Cardiac septum (tissue), 1 donor: Measurements from ENCODE around the gene ELAC1. TPM values are rescaled to one million over a fixed set of nuclear protein-coding genes. Genes with fewer than 3 reads are reported as not detected.

ENCODE experiments used
- DNase-seq: peaks from one replicate; pipeline ENCODE4 v3.0.0-alpha.2; 2020; ENCODE audit warnings: low spot score
- intact Hi-C: fragments of 100-400 bp; cut with DNase I; formaldehyde crosslinking; loops from one replicate; pipeline ENCODE4 v1.14.0; 2022
- total RNA-seq: library from RNA; stranded (reverse); fragmentation: NEBNext Ultra II Directional; extraction: Animal tissue kit (Norgen Biotek cat#: 25700); gene quantifications from one replicate; pipeline ENCODE4 v1.2.1, GENCODE V29; 2021
- donor health status: DM: no; HTN: no; CAD: no.

Gene ELAC1
- total RNA-seq, 1 donor from 2014 or later: 4.5 TPM

DNA sequence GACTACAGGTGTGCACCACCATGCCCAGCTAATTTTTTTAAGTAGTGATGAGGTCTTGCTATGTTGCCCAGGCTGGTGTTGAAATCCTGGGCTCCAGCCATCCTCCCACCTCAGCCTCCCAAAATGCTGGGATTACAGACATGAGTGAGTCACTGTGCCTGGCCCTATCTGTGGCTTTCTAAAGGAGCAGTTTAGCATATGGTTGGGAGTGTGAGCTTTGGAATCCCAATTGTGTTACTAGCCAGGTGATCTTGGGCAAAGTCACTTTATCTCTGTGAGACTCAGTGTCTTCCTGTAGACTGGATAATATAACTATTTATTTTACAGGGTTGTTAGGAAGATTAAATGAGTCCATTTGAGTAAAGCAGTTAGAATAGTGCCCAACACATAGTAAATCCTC, 42.4 kb downstream of the ELAC1 start:
- intact Hi-C loops: no loop called here
- DNase-seq: no peak

DNA sequence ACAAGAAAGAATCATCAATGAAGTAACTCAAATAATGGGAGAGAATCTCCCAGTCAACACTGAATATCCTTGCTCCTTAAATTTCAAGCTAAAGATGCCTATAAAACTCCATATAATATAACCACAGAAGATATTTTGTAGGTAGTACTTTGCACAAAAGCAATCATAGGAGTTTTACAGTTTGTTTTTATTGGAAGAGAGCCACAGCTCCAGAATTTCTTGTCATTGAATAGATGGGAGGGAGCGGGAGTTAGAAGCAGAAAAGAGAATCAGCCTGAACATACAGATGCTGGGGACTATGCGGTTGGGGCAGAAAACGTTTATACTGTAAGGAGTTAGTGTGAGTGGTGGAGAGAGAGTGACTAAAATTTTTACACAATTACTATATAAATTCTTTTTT, 43.9 kb downstream of the ELAC1 start:
- no peak for DNase-seq

DNA sequence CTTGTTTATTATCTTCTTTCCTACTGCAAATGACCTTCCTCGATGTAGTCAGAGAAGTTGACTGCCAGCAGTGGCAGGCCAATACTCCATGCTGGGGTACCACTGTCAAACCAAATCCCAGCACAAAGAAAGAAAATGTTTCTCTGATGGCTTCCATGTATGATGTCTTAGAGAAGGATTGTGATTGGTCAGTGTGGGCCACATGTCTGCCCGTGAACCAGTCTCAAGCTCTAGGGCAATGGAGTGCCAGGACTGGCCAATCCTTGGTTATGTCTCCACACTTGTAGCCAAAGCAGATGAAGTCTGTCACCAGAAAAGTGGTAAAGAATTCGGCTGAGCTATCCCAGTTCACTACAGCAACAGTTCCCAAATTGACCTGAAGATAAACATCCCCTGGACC, 44.6 kb downstream of the ELAC1 start:
- intact Hi-C loops: no loop called here

More for the DNA sequence above, 43.9 kb downstream of the ELAC1 start:
- intact Hi-C loops: no loop called here

DNA sequence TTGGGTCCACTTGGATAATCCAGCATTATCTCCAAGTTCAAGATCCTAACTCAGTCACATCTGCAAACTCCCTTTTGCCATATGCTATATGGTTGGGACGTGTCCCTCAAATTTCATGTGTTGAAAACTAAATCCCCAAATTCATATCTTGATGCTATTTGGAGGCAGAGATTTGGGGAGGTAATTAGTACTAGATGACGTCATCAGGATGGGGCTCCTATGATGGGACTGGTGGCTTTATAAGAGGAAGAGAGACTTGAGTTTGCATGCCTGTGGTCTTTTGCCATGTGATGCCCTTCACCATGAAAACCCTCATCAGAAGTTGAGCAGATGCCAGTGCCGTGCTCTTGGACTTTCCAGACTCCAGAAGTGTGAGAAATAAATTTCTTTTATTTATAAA, 45.4 kb downstream of the ELAC1 start:
- intact Hi-C loops: no loop called here
- no peak for DNase-seq

More for the DNA sequence above, 44.6 kb downstream of the ELAC1 start:
- DNase-seq: no peak

DNA sequence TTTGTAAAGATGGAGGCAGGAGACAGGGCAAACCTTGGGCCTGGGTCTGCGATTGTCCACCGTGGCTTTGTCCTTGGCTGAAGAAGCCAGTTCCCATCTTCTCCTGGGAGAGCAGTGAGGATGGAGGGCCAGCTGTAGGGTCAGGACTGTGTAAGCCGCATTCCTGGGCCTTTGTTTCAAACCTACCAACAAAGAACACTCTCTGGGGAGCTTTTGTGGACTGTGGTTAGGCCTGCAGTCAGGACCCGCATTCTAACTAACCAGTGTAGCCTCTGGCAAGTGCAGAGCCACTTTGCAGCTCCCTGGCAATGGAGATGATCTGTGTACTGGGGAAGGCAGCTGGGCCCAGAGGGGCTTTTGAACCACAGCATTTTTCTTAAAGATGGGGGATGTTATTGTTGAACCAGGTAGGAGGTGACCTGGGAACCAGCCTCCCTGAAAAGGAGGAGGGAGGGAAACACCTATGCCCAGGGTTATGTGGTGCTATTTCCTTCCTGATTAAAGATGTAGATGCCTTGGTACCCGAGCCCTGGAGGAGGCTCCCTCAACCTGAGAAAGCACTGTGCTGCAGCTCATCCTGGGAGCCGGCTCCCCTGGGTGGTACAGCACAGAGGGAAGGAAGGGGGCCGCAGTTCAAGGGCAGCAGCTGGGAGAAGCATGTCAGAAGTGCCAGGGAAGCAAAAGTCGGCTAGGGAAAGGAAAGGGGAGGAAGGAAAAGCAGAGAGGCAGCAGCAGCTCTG, 49.5 kb downstream of the ELAC1 start:
- DNase-seq: no peak
- intact Hi-C loops: no loop called here

DNA sequence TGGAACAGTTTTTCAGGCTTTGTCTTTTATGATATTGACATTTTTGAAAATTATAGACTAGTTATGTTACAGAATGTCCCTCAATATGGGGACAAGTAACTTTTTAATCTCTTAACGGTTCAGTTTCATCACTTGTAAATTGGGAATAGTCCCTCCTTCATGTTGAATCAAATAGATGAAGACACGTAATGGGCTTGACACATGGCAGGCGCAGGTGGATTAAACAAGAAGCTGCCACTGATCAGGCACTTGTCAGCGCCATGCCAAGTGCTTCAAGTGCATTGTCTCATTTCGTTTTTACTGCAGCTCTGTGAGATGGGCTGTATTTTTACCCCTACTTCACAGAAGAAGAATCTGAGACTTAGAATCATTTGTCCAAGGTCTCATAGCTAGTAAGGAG, 52.7 kb downstream of the ELAC1 start:
- intact Hi-C loops: no loop called here
- no peak for DNase-seq

DNA sequence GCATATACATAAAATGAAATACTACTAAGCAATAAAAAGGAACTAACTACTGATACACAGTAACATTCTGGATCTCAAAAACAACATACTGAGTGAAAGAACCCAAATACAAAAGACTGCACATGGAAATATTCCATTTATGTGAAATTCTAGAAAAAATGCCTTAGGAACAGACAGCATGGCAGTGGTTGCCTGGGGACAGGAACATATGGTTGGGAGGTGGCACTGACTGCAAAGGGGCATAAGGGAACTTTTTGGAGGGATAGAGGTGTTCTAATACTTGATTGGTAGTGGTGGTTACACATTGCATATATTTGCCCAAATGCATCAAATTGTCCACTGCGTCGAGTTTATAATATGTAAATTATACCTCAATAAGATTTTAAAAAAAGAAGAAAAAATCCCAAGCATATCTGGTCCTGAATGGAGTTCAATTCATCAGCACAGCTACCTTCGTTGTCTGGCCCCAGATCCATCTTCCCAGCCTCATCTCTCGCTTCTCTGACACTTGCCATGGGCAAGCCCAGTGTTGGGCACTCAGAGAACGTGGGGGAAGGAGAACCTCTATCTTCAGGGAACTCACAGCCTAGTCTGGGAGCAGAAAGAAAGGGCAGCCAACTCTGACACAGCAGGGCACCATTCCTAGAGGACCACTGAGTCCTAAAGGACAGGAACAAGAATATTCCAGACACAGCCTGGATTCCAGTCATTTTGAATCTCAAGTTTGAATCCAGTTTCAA, 53.6 kb downstream of the ELAC1 start:
- no peak for DNase-seq
- intact Hi-C loops: no loop called here

DNA sequence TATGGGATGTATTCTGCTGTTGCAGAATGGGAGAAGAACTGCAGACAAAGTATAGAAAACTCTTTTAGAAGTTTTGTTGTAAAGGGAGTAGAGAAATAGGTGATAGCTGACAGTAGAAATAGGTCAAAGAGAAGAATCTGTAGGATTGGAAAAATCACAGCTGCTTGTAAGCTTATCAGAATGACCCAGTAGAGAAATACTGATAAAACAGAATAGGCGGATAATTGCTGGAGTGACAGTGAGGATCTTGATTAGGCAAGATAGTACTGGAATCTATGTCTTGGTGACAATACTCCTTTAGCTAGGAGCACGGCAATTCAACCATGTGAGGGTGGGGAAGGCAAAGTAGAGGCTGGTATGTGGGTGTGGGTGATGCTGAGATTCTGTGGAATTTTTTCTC, 57.7 kb downstream of the ELAC1 start:
- DNase-seq: no peak
- intact Hi-C loops: no loop called here

DNA sequence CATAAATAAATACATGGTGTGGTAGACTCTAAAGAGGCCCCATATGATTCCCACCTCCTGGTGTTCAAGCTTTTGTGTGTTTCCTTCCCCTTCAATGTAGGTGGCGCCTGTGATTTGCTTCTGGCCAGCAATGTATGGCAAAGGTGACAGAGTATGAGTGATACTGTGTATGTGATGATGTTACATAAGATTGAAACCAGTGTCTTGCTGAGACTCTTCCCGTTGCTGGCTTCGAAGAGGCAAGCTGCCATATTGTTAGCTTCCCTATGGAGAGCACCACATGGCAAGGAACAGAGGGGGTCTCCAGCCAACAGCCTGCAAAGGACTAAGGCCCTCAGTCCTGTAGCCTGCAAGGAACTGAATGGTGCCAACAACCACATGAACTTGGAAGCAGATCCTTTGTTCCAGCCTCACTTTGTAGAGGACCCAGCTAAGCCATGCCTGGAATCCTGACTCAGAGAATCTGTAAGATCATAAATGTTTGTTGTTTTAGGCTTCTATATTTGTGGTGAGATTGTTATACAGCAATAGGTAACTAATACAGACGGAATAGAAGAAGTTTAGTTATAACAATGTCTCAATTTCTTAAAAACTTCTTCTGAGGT, 60.5 kb downstream of the ELAC1 start:
- intact Hi-C loops: no loop called here
- no peak for DNase-seq

DNA sequence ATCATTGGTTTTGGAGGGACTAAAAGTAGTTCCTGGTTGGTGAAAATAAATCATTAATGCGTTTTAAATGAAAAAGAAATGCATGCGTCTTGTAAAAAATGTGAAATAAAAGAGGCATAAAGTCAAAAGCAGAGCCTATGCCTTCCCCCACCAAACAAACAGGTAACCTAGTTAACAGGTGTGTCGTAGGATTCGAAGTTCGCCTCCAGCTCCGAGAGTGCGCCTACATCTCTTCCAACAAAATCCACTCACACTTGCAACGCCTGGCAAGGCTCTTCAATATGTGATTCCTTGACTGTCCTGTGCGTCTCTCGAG, 61.5 kb downstream of the ELAC1 start:
- DNase-seq: no peak
- intact Hi-C loops: no loop called here

DNA sequence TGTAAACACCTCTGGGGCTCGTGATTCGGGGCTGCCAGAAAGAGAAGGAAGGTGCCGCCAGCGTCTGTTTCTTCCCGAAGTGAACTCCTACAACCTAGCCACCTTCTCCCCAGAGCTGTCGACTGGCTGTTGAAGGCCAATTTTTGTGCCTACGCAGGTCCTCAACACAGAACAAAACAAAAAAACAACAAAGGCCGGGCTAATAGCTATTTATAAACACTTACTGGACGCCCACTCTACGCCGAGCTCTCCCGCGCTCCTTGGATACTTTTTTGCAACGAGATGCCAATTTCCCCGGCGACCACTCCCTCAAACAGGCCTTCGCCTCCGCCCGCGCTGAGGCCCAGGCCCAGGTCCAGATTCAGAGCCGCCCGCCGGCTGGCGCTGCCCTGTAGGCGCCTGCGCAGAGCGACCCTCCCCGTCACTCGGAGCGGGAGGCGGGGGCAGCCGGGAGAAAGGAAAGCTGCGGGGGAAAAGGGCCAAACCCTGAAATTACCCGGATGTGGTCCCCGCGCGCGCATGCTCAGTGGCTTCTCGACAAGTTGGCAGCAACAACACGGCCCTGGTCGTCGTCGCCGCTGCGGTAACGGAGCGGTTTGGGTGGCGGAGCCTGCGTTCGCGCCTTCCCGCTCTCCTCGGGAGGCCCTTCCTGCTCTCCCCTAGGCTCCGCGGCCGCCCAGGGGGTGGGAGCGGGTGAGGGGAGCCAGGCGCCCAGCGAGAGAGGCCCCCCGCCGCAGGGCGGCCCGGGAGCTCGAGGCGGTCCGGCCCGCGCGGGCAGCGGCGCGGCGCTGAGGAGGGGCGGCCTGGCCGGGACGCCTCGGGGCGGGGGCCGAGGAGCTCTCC, 62.1 kb downstream of the ELAC1 start, which contains the start of gene SMAD4:
TSS of gene SMAD4 (plus strand) at position 520 of the 843 bp plus-strand sequence. CDS start 16,834 bp downstream, outside the sequence.
- intact Hi-C loops: loop anchor here (1.0 to 2.0 kb wide), 3 partner anchors 62 to 167 kb away; partner anchors contain the start of genes ELAC1, ME2 and MEX3C
- DNase-seq: peak; percentile 99

DNA sequence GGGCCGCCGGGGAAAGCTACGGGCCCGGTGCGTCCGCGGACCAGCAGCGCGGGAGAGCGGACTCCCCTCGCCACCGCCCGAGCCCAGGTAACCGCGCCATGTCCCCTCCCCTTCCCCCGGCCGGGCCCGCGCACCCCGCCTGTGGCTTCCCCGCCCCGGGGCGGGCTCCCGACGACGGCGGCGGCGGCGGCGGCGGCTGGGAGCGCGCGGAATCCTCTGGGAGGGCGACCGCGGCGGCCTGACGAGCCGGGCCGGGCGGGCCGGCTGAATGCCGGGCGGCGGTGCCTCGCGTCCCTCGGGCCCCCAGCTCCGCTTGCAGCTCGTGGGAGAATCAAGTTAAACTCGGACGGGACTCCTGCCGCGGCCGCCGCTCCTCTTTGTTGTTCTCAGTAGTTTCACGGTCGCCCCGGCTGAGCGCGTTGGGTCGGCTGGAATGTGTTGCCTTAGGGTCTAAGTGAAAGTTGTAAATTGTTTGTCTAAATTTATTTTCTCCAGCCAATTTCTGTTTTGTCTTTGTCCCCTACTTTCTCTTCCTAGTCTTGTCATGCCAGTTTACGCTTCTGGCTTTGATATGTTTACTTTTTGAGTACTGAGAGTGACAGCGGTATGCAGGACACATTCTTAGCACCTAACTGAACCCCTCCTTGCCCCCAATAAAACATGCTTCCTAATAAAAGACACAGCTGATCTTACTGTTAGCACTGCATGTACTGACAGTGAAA, 62.9 kb downstream of the ELAC1 start:
- intact Hi-C loops: loop anchor here (1.0 to 2.0 kb wide), 3 partner anchors 62 to 166 kb away; partner anchors contain the start of genes ELAC1, ME2 and MEX3C
- DNase-seq: peak; percentile 91

DNA sequence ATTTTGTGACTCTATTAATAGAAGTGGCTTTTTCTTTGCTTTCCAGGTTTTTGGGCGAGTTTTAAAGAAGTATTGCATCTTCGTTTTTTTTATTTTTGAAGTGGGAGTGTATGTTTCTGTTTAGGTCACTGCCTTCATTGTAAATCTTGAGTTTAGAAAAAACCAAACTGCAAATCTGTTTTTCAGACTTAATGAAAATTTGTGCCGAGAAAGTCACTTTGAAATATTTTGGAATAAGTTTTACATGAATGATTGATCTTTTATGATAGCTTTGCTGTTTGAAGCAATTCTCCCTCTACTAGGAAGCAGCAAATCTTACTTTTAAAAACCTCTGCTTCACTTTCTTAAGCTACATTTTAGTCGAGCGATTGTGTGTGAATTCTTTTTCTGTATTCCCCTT, 64.4 kb downstream of the ELAC1 start:
- no peak for DNase-seq
- intact Hi-C loops: no loop called here

DNA sequence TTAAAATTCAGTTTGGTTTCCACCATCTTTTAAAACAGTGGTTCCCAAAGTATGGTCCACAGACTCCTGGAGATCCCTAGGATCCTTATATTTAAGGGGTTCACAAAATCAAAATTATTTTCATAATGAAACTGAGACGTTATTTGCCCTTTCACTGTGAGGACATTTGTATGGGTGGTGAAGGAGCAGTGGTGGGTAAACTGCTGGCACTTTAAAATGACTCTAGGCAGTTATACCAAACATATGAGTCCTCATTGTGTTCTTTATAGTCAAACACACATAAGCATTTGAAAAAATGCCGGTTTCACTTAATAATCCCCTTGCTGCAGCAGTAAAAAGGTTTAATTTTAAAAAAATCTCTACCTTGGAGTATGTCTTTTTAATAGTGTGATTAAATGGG, 69.4 kb downstream of the ELAC1 start:
- DNase-seq: no peak
- intact Hi-C loops: no loop called here

Other genes with a start within 250 kb of the ELAC1 start
- gene MRO, start 148.0 kb upstream of the ELAC1 start, total RNA-seq: 1.4 TPM
- gene ME2, start 88.9 kb upstream of the ELAC1 start, total RNA-seq: 63.8 TPM
- gene SMAD4, start 62.2 kb downstream of the ELAC1 start, total RNA-seq: 88.7 TPM
- 21.6 TPM for gene MEX3C, start 229.6 kb downstream of the ELAC1 start, total RNA-seq